Endothelial cell of umbilical vein (primary cell): ENCODE measurements around the gene ADAMTSL3.
A peak's percentile ranks its signal among the peaks of the same experiment; 100 is the strongest.

Source experiments
- CTCF ChIP-seq, 2 donors: IDR thresholded peaks; 1 replicate in 1 of 2; 2 replicates in 1 of 2; pipeline ENCODE4 v1.5.1; 2011; ENCODE audit warnings: low read length in 2 of 2, mild to moderate bottlenecking in 2 of 2, moderate library complexity in 2 of 2, control low read depth in 1 of 2, inconsistent platforms in 1 of 2, low read depth in 1 of 2; ENCODE audit not compliant: insufficient read depth in 1 of 2; ENCODE audit errors: extremely low read depth in 1 of 2
- EZH2 ChIP-seq: IDR thresholded peaks from 2 replicates; pipeline ENCODE4 v1.6.1; 2012; ENCODE audit warnings: borderline replicate concordance, low read depth, mild to moderate bottlenecking, moderate library complexity, low read length, inconsistent platforms; ENCODE audit not compliant: severe bottlenecking
- POLR2A ChIP-seq: IDR thresholded peaks from 2 replicates; pipeline ENCODE4 v1.6.1; 2012; ENCODE audit warnings: low read depth, mild to moderate bottlenecking, control low read depth, low read length
- POLR2AphosphoS5 ChIP-seq: IDR thresholded peaks from 2 replicates; pipeline ENCODE4 v1.6.1; 2012; ENCODE audit warnings: low read depth, mild to moderate bottlenecking, control low read depth, low read length, moderate library complexity; ENCODE audit not compliant: insufficient read depth

DNA sequence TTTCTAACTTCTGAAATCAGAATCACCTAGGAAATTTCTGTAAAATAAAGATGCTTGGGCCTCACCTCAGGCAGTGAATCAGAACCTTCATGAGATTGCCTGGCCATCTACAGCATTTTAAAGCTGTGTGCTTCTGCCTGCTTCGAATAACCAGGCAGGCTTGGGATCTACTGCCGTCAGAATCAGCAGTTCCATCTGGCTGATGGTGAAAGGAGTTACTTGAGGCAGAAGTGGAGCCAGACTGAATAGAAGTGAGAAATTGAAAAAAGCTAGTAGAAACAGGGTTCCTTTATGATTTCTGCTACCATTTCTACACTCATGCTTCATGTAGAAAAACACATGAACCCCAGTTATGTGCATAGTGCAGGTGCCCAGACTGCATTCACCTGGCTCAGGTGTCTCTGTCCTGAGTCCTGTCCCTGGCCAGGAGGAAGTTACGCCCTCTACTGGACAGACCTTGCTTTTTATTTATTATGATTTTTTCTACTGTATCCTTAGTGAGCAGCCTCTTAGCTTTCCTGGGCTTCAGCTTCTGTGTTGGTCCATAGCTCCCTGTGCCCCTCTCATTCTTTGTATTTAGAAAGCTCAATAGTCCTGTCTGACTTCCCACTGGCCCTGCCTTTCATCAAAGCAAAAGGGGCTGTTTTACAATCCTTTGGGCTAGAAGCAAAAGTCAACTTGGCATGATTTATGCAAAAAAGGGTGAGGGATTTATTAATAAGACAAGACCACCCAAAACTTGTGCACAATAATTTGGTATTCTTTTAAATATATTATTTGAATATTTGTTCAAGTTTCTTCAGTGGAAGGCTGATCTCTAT is 380.9 kb downstream of the ADAMTSL3 start:
- peak in 1 of 2 donors; percentile 11 for TF ChIP-seq CTCF (IDR thresholded peaks at IDR 0.05; ENCODE audit: extremely low read depth in 1 of 2, insufficient read depth in 1 of 2, low read depth in 1 of 2, low read length in 2 of 2)
- no peak for TF ChIP-seq EZH2
- TF ChIP-seq POLR2A: no peak
- TF ChIP-seq POLR2AphosphoS5: no peak
